HepG2 (cell line): ENCODE results near the gene PRKCB. TPM values are rescaled to one million over a fixed set of nuclear protein-coding genes. Genes with fewer than 3 reads are reported as not detected.

Experiments used
- MIER2 ChIP-seq: IDR thresholded peaks from 2 replicates; pipeline ENCODE4 v1.6.1; 2016; ENCODE audit warnings: missing biosample characterization, missing genetic modification reagents
- POLR2G ChIP-seq: fragments of 200-400 bp; formaldehyde crosslinking; IDR thresholded peaks from 2 replicates; pipeline ENCODE4 v1.6.1; 2018; ENCODE audit warnings: mild to moderate bottlenecking, low read depth, low read length, moderate library complexity
- SMC3 ChIP-seq: IDR thresholded peaks from 2 replicates; pipeline ENCODE4 v1.6.1; 2011; ENCODE audit warnings: low read length, improper control_type of control experiment
- SNAI1 ChIP-seq: sonication (generic); formaldehyde crosslinking; IDR thresholded peaks from 2 replicates; pipeline ENCODE4 v1.5.0; 2020; ENCODE audit warnings: mild to moderate bottlenecking, missing genetic modification reagents, borderline replicate concordance
- ZKSCAN5 ChIP-seq: sonication (generic); formaldehyde crosslinking; IDR thresholded peaks from 2 replicates; pipeline ENCODE4 v1.5.1; 2020; ENCODE audit warnings: mild to moderate bottlenecking, missing genetic modification reagents
- ZNF878 ChIP-seq: sonication (generic); formaldehyde crosslinking; IDR thresholded peaks from 2 replicates; pipeline ENCODE4 v1.8.1; 2023; ENCODE audit warnings: mild to moderate bottlenecking, missing genetic modification reagents, moderate library complexity
- polyA plus RNA-seq, 8 experiments: library from polyadenylated mRNA; depleted of rRNA in 3 of 8; stranded (reverse) in 7 of 8; unstranded in 1 of 8; fragments of >200 nt; fragmentation: Illumina TruSeq in 4 of 8; extraction: Trizol in 4 of 8; gene quantifications; 2 replicates each; pipeline versions ENCODE4 v1.2.1 to v1.2.3, GENCODE V29; 2011 to 2016; ENCODE audit warnings: low read depth in 4 of 8, missing spikeins in 1 of 8, mixed read lengths in 1 of 8; ENCODE audit not compliant: insufficient read depth in 1 of 8
- total RNA-seq, 5 experiments: library from RNA; depleted of rRNA; stranded (reverse); fragments of >200 nt; fragmentation: Illumina TruSeq; extraction: Trizol; gene quantifications; 2 replicates each; pipeline ENCODE4 v1.2.3, GENCODE V29; 2016; ENCODE audit warnings: low read depth in 1 of 5
- TF ChIP-seq, protein P1 (sequence below): IDR thresholded peaks from 2 replicates; pipeline ENCODE4 v1.6.1; 2016; ENCODE audit warnings: low read depth, control low read depth
- TF ChIP-seq, protein P2 (sequence below): sonication (generic); formaldehyde crosslinking; IDR thresholded peaks from 2 replicates; pipeline ENCODE4 v1.4.0; 2020; ENCODE audit warnings: mild to moderate bottlenecking, missing genetic modification reagents
- TF ChIP-seq, protein P3 (sequence below): sonication (generic); formaldehyde crosslinking; IDR thresholded peaks from 2 replicates; pipeline ENCODE4 v1.9.0; 2021; ENCODE audit warnings: missing genetic modification reagents, borderline replicate concordance

PRKCB gene
- total and polyA plus RNA-seq, 2 of the 13 experiments (the other 11 are each of a cell fraction or from before 2014, with no cell fraction given), result 0.01 TPM; not detected in 1

- no peak for TF ChIP-seq ZKSCAN5 (CRISPR knock-in tag)
- TF ChIP-seq MIER2 (CRISPR knock-in tag), result peak; percentile 57; the same call in 1 of the 2 replicates
- TF ChIP-seq SMC3, result peak; percentile 62; the same call in 1 of the 2 replicates
- TF ChIP-seq, protein P1, sequence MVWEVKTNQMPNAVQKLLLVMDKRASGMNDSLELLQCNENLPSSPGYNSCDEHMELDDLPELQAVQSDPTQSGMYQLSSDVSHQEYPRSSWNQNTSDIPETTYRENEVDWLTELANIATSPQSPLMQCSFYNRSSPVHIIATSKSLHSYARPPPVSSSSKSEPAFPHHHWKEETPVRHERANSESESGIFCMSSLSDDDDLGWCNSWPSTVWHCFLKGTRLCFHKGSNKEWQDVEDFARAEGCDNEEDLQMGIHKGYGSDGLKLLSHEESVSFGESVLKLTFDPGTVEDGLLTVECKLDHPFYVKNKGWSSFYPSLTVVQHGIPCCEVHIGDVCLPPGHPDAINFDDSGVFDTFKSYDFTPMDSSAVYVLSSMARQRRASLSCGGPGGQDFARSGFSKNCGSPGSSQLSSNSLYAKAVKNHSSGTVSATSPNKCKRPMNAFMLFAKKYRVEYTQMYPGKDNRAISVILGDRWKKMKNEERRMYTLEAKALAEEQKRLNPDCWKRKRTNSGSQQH (CRISPR knock-in tag), result peak; percentile 41; the same call in 1 of the 2 replicates
- no peak for TF ChIP-seq SNAI1
- TF ChIP-seq POLR2G, result no peak
- TF ChIP-seq, protein P2, sequence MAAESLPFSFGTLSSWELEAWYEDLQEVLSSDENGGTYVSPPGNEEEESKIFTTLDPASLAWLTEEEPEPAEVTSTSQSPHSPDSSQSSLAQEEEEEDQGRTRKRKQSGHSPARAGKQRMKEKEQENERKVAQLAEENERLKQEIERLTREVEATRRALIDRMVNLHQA (CRISPR knock-in tag), result no peak
- TF ChIP-seq, protein P3, sequence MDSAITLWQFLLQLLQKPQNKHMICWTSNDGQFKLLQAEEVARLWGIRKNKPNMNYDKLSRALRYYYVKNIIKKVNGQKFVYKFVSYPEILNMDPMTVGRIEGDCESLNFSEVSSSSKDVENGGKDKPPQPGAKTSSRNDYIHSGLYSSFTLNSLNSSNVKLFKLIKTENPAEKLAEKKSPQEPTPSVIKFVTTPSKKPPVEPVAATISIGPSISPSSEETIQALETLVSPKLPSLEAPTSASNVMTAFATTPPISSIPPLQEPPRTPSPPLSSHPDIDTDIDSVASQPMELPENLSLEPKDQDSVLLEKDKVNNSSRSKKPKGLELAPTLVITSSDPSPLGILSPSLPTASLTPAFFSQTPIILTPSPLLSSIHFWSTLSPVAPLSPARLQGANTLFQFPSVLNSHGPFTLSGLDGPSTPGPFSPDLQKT (CRISPR knock-in tag), result no peak
- TF ChIP-seq ZNF878 (CRISPR knock-in tag), result no peak
These were observed 417.4 kb downstream of the PRKCB start (continued) for GRCh38 chr16:24253192-24253591.
